Spleen (tissue), 7 donors: ENCODE results near the gene AFDN.

ENCODE experiments used
- POLR2A ChIP-seq, 3 donors: fragments of 450-650 bp; IDR thresholded peaks; one replicate each; pipeline ENCODE4 v1.5.1; 2017; ENCODE audit warnings: antibody characterized with exemption in 3 of 3, mild to moderate bottlenecking in 1 of 3
- TF ChIP-seq, protein P1 (sequence below), 11 experiments: fragments of 200-600 bp in 7 of 11; fragments of 450-650 bp in 4 of 11; sonication (generic) in 4 of 11; IDR thresholded peaks in 8 of 11; conservative IDR thresholded peaks in 3 of 11; 1 replicate in 7 of 11; 2 replicates in 4 of 11; pipeline versions ENCODE4 v1.4.0 to v1.8.0; 2016 to 2021; ENCODE audit warnings: antibody characterized with exemption in 11 of 11, inconsistent platforms in 4 of 11, mild to moderate bottlenecking in 1 of 11
- donor health status: DM: no; HTN: no; CAD: no; lungs with moderate emphysema.
- donor health status: DM: no; HTN: no; CAD: no.
- donor health status: DM: no; HTN: no; CAD: no.

DNA sequence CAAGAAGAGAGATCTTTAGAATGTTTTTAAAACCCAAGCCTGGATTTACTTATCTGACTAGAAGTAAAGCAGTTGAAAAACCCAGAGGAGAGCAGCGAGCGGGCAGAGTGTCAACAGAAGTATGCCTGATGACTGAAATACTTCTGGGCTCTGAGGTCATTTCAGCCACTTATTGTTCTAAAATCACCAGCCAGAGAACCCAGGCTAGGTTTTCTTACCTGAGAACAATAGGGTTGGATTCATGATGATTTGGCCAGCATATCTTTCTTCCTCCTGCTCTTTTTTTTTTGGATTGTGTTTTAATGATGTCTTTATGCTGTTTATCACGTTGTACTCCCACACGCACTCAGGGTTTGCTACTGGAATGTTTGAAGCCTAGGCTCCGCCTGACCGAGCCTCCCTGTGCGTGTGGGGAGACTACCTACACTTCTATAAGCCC lies 107.7 kb downstream of the AFDN start:
- TF ChIP-seq, protein P1, sequence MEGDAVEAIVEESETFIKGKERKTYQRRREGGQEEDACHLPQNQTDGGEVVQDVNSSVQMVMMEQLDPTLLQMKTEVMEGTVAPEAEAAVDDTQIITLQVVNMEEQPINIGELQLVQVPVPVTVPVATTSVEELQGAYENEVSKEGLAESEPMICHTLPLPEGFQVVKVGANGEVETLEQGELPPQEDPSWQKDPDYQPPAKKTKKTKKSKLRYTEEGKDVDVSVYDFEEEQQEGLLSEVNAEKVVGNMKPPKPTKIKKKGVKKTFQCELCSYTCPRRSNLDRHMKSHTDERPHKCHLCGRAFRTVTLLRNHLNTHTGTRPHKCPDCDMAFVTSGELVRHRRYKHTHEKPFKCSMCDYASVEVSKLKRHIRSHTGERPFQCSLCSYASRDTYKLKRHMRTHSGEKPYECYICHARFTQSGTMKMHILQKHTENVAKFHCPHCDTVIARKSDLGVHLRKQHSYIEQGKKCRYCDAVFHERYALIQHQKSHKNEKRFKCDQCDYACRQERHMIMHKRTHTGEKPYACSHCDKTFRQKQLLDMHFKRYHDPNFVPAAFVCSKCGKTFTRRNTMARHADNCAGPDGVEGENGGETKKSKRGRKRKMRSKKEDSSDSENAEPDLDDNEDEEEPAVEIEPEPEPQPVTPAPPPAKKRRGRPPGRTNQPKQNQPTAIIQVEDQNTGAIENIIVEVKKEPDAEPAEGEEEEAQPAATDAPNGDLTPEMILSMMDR (IDR thresholded peaks at IDR 0.05 in 8 of 11, conservative IDR thresholded peaks at IDR 0.05 in 3 of 11), result no peak
- no peak for TF ChIP-seq POLR2A (IDR thresholded peaks at IDR 0.05)
